GM10266 (cell line): ENCODE results near the gene RXFP1.

Source experiments
- DNase-seq: peaks from one replicate; pipeline ENCODE4 v3.0.0; 2012; ENCODE audit errors: extremely low spot score
- CTCF ChIP-seq: IDR thresholded peaks from 2 replicates; pipeline ENCODE4 v1.5.1; 2012; ENCODE audit warnings: mild to moderate bottlenecking, low read depth; ENCODE audit not compliant: control insufficient read depth, insufficient read depth; ENCODE audit errors: missing control alignments

The RXFP1 gene

GRCh38 chr4:158681629-158682028 lies 159.9 kb downstream of the RXFP1 start:
- no peak for TF ChIP-seq CTCF
- no peak for DNase-seq

GRCh38 chr4:158682066-158682465 lies 160.4 kb downstream of the RXFP1 start:
- TF ChIP-seq CTCF: no peak
- DNase-seq: no peak

- TF ChIP-seq CTCF: no peak
- no peak for DNase-seq
These were observed 167.1 kb downstream of the RXFP1 start for GRCh38 chr4:158688813-158689212.
